Thoracic aorta (tissue), 2 donors: ENCODE measurements around the gene HSD17B13. TPM values are rescaled to one million over a fixed set of nuclear protein-coding genes. Genes with fewer than 3 reads are reported as not detected.

Experiments used
- ATAC-seq: fragments of 150-250 bp; one replicate; pipeline ENCODE4 v1.8.0; 2017; ENCODE audit warnings: low read depth; ENCODE audit not compliant: insufficient number of reproducible peaks, low FRiP score
- DNase-seq: peaks from one replicate; pipeline ENCODE4 v3.0.0-alpha.2; 2020; ENCODE audit warnings: low spot score
- H3K27ac ChIP-seq, 2 donors: fragments of 200-600 bp; sonication (generic); 1 replicate in 1 of 2; 2 replicates in 1 of 2; pipeline ENCODE4 v1.5.1; 2016; ENCODE audit warnings: mild to moderate bottlenecking in 2 of 2, moderate library complexity in 2 of 2
- H3K27me3 ChIP-seq: fragments of 200-600 bp; sonication (generic); replicated peaks from 2 replicates; pipeline ENCODE4 v1.6.0; 2016; ENCODE audit warnings: mild to moderate bottlenecking; ENCODE audit not compliant: insufficient read depth
- H3K36me3 ChIP-seq: fragments of 200-600 bp; sonication (generic); one replicate; pipeline ENCODE4 v1.5.1; 2016
- H3K4me1 ChIP-seq, 2 donors: fragments of 200-600 bp; sonication (generic); 1 replicate in 1 of 2; 2 replicates in 1 of 2; pipeline versions ENCODE4 v1.5.1 to v1.6.0; 2016; ENCODE audit warnings: low read depth in 2 of 2, mild to moderate bottlenecking in 1 of 2; ENCODE audit not compliant: control insufficient read depth in 1 of 2
- H3K4me3 ChIP-seq: fragments of 200-600 bp; sonication (generic); 2 replicates; pipeline ENCODE4 v1.5.1; 2016; ENCODE audit warnings: mild to moderate bottlenecking
- H3K9me3 ChIP-seq: fragments of 200-600 bp; sonication (generic); 2 replicates; pipeline ENCODE4 v1.5.1; 2016
- total RNA-seq, 2 donors: library from RNA; depleted of rRNA; stranded (reverse); fragments of >200 nt; gene quantifications; one replicate each; pipeline versions ENCODE4 v1.1.0 to v1.2.3, GENCODE V29; 2016
- TF ChIP-seq, protein P1 (sequence below): fragments of 200-600 bp; sonication (generic); IDR thresholded peaks from one replicate; pipeline ENCODE4 v1.5.1; 2019; ENCODE audit warnings: antibody characterized with exemption

The HSD17B13 gene, protein sequence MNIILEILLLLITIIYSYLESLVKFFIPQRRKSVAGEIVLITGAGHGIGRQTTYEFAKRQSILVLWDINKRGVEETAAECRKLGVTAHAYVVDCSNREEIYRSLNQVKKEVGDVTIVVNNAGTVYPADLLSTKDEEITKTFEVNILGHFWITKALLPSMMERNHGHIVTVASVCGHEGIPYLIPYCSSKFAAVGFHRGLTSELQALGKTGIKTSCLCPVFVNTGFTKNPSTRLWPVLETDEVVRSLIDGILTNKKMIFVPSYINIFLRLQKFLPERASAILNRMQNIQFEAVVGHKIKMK
- under 1 TPM; 0.54 to 0.71 TPM for total RNA-seq

DNA sequence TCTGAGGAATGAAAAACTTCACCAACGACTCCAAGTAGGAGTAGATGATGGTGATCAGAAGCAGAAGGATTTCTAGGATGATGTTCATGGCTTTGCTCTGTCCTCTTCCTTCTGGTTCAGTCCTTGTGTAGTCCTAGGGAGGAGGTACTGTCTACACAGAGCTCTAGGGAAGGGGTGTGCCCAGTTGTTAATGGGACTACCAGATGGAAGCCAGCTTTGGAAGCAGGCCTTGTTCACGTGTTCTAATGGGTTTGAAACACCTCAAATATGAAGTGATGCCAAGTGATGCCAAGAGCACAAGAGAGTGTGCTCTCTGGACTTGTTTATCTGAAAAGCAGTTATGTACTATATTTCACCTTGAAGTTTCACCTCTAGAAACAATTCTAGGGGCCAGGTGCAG, at the start of gene HSD17B13:
Gene HSD17B13, minus strand, starts transcription at position 129 of the 400 bp plus-strand sequence. Its CDS starts 41 bp downstream, at position 88.
- Histone ChIP-seq H3K27me3 (no peaks in the 10 kb centered on the region), H3K9me3 (no peaks in the 10 kb centered on the region), H3K27ac (no peak within 1 kb of the TSS), H3K4me1 (no peaks in the 10 kb centered on the region), H3K36me3 (no peaks in the 10 kb centered on the region), H3K4me3 (no peak within 1 kb of the TSS)
- no peak for DNase-seq
- TF ChIP-seq, protein P1, sequence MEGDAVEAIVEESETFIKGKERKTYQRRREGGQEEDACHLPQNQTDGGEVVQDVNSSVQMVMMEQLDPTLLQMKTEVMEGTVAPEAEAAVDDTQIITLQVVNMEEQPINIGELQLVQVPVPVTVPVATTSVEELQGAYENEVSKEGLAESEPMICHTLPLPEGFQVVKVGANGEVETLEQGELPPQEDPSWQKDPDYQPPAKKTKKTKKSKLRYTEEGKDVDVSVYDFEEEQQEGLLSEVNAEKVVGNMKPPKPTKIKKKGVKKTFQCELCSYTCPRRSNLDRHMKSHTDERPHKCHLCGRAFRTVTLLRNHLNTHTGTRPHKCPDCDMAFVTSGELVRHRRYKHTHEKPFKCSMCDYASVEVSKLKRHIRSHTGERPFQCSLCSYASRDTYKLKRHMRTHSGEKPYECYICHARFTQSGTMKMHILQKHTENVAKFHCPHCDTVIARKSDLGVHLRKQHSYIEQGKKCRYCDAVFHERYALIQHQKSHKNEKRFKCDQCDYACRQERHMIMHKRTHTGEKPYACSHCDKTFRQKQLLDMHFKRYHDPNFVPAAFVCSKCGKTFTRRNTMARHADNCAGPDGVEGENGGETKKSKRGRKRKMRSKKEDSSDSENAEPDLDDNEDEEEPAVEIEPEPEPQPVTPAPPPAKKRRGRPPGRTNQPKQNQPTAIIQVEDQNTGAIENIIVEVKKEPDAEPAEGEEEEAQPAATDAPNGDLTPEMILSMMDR: no peak
- ATAC-seq: no peak

DNA sequence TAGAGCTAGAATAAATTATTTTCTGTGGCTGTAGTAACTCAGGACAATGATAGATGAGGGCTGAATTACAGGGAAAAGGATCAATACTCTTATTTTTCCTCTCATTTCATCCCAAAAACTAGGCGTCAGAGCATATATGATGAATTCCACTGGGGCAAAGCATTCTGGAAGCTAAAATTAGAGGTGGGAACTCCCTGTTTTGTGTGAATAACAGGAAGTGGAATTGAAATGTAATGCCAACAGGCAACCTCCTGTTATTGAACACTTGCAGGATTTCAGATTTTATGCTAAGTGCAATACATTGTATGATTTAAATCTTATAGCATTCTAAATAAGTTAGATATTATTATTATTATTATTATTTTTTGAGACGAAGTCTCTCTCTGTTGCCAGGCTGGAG, 47.4 kb upstream of the HSD17B13 start:
- H3K27ac ChIP-seq: no peak overlapping the region
- ATAC-seq (no peak), DNase-seq (no peak)
- H3K9me3 ChIP-seq: no peaks in the 10 kb centered on the region
- H3K4me3 ChIP-seq: no peak overlapping the region
- peaks cover 30% of the 10 kb centered on the region for H3K36me3 ChIP-seq
- H3K4me1 ChIP-seq: no peaks in the 10 kb centered on the region
- TF ChIP-seq, protein P1: no peak
- H3K27me3 ChIP-seq: no peaks in the 10 kb centered on the region

DNA sequence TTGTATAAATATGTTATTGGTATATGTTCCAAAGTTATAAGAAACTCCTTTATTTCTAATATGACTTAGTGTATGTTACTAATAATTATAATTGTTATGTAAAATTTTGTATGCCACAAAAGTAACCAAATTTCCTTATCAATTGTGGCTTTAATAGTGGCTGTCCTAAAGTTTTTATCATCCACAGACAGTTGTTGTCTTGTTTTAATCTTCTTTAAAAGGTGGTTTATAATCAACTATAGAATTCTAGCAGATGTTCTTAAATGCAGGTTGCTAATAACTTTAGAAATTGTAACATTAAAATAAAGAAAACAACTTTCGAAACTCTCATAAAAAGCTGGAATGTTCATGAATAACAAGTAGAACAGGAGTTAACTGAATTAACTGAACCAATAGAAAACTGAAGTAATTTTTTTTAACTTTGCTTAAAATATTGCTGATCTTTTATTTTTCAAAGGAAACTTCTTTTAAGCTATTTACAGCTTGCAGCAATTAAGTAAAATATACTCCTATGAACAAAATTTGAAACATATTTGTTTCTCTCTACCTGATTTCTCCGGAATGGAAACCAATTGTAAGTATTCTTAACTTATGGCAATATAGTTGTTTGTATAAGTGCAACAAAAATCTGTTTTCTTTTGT, 44.0 kb upstream of the HSD17B13 start:
- ATAC-seq: no peak
- peaks cover 27% of the 10 kb centered on the region for H3K36me3 ChIP-seq

DNA sequence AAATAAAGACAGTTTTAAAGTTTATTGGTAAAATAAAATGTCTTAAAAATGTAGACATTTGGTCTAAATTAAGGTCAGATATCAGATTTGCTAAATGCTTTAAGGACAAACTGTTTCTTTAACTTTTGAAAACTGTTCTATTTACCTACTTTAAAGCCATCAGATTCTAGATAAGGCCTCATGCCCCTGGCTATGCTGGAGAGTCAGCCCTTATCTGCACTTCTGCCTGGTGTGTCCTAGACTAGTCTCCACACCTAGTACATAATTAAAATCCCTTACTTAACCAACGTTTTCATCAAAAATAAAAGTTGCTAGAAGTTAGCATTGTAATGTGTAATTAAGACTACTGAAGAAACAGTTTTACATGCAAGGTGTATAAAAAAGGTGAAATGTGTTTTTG, 42.7 kb upstream of the HSD17B13 start:
- TF ChIP-seq, protein P1: no peak
- no peaks in the 10 kb centered on the region for H3K4me1 ChIP-seq
- H3K36me3 ChIP-seq: peaks cover 20% of the 10 kb centered on the region
- no peak overlapping the region for H3K4me3 ChIP-seq
- H3K27me3 ChIP-seq: no peaks in the 10 kb centered on the region
- H3K27ac ChIP-seq: no peak overlapping the region
- DNase-seq: no peak
- no peak for ATAC-seq
- H3K9me3 ChIP-seq: no peaks in the 10 kb centered on the region

More for the DNA sequence above, 44.0 kb upstream of the HSD17B13 start:
- TF ChIP-seq, protein P1: no peak
- Histone ChIP-seq H3K4me1 (no peaks in the 10 kb centered on the region), H3K9me3 (no peaks in the 10 kb centered on the region), H3K27me3 (no peaks in the 10 kb centered on the region), H3K27ac (no peak overlapping the region), H3K4me3 (no peak overlapping the region)
- no peak for DNase-seq

DNA sequence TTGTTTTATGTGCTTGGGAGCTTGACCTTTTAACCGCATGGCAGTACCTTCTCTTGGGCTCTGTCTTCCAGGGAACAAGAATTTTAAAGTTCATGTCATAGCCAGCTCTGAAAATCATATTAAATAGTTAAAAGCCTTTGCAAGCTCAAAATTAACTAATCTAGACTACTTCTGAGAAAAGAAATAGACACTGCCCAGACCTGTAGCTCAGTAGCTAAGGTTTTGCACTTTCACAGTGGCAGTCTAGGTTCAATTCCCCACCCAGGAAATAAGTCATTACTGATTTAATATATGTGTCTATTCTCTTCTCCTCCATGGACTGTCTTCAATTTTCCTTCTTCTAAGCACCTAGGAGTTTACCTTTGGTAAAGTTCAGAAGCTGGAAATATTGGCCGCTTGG, 40.9 kb upstream of the HSD17B13 start:
- peaks cover 17% of the 10 kb centered on the region for H3K36me3 ChIP-seq
- TF ChIP-seq, protein P1: no peak
- no peak for DNase-seq
- no peaks in the 10 kb centered on the region for H3K27me3 ChIP-seq
- ATAC-seq: no peak
- no peak overlapping the region for H3K4me3 ChIP-seq
- H3K9me3 ChIP-seq: no peaks in the 10 kb centered on the region
- H3K4me1 ChIP-seq: no peaks in the 10 kb centered on the region
- no peak overlapping the region for H3K27ac ChIP-seq
